Activated naive CD4-positive, alpha-beta T cell treated with anti-CD3 and anti-CD28 coated beads, Interleukin-2, amount 50 U/mL, for 24 hours (primary cell): Measurements from ENCODE around the gene SERPINB6.
"Not testable (repeated sequence)": the region's sequence is repeated elsewhere in the genome, so short reads cannot be mapped to it uniquely, and the experiment has no call there.

Experiments
- H3K27ac Mint-ChIP-seq: one replicate; pipeline ENCODE4 v1.8.0; 2021; ENCODE audit warnings: mild to moderate bottlenecking, mixed read lengths
- H3K27me3 Mint-ChIP-seq: one replicate; pipeline ENCODE4 v1.8.0; 2021; ENCODE audit warnings: mixed read lengths
- H3K36me3 Mint-ChIP-seq: one replicate; pipeline ENCODE4 v1.8.0; 2021; ENCODE audit warnings: mixed read lengths
- H3K4me1 Mint-ChIP-seq: one replicate; pipeline ENCODE4 v1.8.0; 2021; ENCODE audit warnings: mixed read lengths
- H3K4me3 Mint-ChIP-seq: one replicate; pipeline ENCODE4 v1.8.0; 2021; ENCODE audit warnings: mild to moderate bottlenecking, mixed read lengths
- H3K9me3 Mint-ChIP-seq: one replicate; pipeline ENCODE4 v1.8.0; 2021; ENCODE audit warnings: mixed read lengths

Gene SERPINB6

DNA sequence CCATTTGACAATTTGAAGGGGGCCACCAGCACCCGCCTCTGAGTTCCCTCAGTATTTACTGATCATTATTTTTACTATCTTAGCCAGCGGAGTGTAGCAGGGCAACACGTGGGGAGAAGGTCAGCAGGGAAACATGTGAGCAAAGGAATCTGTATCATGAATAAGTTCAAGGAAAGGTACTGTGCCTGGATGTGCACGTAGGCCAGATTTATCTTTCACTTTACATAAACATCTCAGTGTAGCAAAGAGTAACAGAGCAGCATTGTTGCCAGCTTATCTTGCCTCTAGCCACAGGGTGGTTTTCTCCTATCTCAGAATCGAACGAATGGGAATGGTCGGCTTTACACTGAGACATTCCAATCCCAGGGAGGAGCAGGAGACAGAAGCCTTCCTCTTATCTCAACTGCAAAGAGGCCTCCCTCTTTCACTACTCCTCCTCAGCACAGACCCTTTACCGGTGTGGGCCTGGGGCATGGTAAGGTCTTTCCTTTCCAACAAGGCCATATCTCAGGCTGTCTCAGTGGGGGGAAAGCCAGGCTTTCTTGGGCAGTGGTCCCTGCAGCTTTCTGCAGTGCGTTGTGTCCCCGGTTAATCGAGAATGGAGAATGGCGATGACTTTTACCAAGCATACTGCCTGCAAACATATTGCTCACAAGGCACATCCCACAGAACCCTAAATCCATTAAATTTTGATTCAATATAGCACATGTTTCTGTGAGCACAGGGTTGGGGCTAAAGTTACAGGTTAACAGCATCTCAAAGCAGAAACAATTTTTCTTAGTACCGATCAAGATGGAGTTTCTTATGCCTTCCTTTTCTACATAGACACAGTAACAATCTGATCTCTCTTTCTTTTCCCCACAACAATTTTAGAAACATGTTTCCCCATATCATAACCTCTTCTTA, 45.3 kb downstream of the SERPINB6 start:
- not testable (repeated sequence) for H3K27me3 Mint-ChIP-seq, H3K36me3 Mint-ChIP-seq, H3K27ac Mint-ChIP-seq

DNA sequence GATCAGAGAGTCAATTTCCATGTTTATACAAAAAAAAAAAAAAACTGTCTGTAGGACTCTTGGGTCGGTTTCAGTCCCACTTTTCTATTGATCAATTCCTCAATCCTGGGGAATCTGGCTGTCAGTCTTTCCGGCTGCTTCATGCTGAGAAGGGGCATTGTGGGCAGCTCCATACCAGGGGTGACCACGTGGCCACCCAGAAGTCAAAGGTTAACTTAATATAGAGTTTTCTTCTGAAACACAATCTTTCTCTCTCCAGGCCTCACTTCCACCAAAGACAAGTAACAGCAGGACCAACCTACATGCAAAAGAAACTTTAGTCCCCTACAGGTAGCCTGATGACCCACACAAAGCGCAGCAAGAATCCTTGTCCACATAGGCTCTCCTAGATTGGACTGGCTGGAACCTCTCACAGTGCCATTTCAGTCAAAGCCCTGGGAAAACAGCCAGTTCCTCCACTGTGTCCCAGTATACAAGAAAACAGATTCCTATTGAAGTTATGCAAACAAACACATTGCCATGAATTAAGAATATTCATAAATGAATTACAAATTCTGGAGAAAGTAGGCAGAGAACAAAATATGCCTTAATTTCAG, 49.7 kb downstream of the SERPINB6 start:
- Mint-ChIP-seq H3K36me3 (no peaks in the 10 kb centered on the region), H3K27me3 (no peaks in the 10 kb centered on the region), H3K4me3 (no peak overlapping the region), H3K4me1 (peaks cover 13% of the 10 kb centered on the region), H3K9me3 (no peaks in the 10 kb centered on the region), H3K27ac (no peak overlapping the region)

More for the DNA sequence above, 45.3 kb downstream of the SERPINB6 start:
- not testable (repeated sequence) for H3K4me1 Mint-ChIP-seq, H3K4me3 Mint-ChIP-seq, H3K9me3 Mint-ChIP-seq

- Mint-ChIP-seq H3K27ac (no peak overlapping the region), H3K4me1 (peaks cover 13% of the 10 kb centered on the region), H3K27me3 (no peaks in the 10 kb centered on the region), H3K9me3 (no peaks in the 10 kb centered on the region), H3K4me3 (no peak overlapping the region), H3K36me3 (no peaks in the 10 kb centered on the region)
These were observed 50.7 kb downstream of the SERPINB6 start for GRCh38 chr6:2920671-2921112.

- Mint-ChIP-seq H3K36me3 (no peaks in the 10 kb centered on the region), H3K9me3 (no peaks in the 10 kb centered on the region), H3K27ac (no peak overlapping the region), H3K4me1 (peaks cover 13% of the 10 kb centered on the region), H3K27me3 (no peaks in the 10 kb centered on the region), H3K4me3 (no peak overlapping the region)
These were observed 51.5 kb downstream of the SERPINB6 start for GRCh38 chr6:2919886-2920285.

DNA sequence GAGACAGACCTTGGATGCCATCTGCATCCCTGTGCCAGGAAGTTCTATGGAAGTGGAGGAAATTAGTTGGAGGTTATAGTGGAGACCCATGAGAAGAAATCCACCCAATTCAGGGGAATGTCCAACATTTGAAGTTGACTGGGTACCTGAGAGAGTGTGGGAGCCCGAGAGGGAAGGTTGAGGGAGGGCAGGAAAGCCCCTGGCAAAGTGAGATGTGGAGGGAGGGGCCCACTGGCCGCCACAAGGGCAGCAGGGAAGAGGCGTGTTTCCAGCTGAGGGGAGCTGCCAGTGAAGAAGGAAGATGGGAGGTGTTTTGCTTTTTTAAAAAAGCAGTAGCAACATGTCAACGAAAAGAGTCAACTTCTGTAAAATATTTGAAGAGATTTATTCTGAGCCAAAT, 52.0 kb downstream of the SERPINB6 start:
- Mint-ChIP-seq H3K27ac (peak overlapping the region; percentile 31), H3K4me1 (peaks cover 13% of the 10 kb centered on the region), H3K4me3 (no peak overlapping the region), H3K9me3 (no peaks in the 10 kb centered on the region), H3K36me3 (no peaks in the 10 kb centered on the region), H3K27me3 (no peaks in the 10 kb centered on the region)

GRCh38 chr6:2918936-2919335, 52.4 kb downstream of the SERPINB6 start:
- H3K36me3 Mint-ChIP-seq: no peaks in the 10 kb centered on the region
- no peak overlapping the region for H3K27ac Mint-ChIP-seq
- no peaks in the 10 kb centered on the region for H3K9me3 Mint-ChIP-seq
- H3K4me1 Mint-ChIP-seq: peaks cover 13% of the 10 kb centered on the region
- H3K27me3 Mint-ChIP-seq: no peaks in the 10 kb centered on the region
- no peak overlapping the region for H3K4me3 Mint-ChIP-seq

DNA sequence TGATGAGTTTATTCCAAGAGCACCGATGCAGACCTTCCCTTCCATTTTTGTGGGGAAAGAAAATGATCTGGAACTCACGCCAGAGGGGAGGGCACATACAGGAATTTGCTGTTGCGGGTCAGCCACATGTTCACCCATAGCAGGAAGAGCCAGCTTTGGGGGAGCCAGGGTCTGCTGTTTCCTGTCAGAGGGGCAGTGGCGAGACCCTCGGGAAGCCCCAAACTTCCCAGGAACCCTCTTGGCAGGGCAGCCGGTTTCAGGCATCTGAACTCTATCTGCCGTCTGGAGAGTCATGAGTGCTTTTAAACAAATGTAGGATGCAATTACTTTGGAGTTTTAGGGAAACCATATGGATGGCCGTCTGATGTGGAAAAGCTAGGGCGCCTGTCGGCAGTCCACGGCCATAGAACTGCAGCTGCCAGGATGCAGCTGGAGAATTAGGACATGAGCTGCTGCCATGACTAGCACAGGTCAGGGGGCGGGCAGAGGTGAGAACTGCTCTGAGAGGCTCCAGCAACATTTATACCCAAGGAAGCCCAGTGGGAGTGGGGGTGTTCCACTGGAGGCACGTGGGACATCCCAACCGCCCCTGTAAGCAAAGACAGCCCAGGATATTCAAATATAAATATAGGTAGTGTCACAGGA, 53.4 kb downstream of the SERPINB6 start:
- no peak overlapping the region for H3K27ac Mint-ChIP-seq
- H3K4me3 Mint-ChIP-seq: no peak overlapping the region
- H3K9me3 Mint-ChIP-seq: no peaks in the 10 kb centered on the region
- H3K27me3 Mint-ChIP-seq: no peaks in the 10 kb centered on the region
- peaks cover 13% of the 10 kb centered on the region for H3K4me1 Mint-ChIP-seq
- H3K36me3 Mint-ChIP-seq: no peaks in the 10 kb centered on the region

- H3K27ac Mint-ChIP-seq: no peak overlapping the region
- H3K36me3 Mint-ChIP-seq: no peaks in the 10 kb centered on the region
- no peak overlapping the region for H3K4me3 Mint-ChIP-seq
- peaks cover 13% of the 10 kb centered on the region for H3K4me1 Mint-ChIP-seq
- no peaks in the 10 kb centered on the region for H3K9me3 Mint-ChIP-seq
- no peaks in the 10 kb centered on the region for H3K27me3 Mint-ChIP-seq
These were observed 54.3 kb downstream of the SERPINB6 start for GRCh38 chr6:2917065-2917464.

DNA sequence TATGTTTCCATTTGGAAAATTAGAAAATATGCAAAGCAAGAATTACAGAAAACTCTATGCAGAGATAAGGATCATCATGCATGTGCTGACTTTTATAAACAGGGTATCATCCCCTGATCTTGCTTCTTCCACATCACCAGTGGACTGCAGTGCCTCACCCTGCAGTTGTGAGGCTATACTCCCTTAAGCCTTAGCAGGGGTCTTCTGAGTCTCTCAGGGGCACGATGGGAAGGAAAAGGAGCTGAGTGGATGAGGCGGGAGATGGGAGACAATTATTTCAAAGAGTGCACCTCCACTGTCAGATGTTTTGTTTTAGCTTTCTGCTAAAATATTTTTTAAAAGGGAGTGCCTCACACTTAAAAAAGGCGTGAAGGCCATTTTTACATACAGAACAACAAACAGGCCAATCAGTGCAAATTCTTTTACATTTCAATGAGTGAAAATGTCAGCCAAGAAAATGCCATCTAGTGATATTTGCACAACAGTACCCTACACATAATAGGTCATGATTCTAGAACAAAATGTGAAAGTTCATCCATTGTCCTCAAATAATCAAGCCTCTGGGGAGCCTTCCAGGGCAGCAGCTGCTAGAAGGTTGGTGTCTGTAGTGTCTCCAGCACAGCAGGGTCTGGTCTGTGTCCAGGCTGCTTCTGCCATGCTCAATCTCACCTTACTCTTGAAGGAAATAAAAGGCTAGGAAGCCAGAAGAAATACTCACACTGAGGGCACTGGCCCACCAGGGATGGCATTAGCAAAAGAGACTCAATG, 55.0 kb downstream of the SERPINB6 start:
- no peaks in the 10 kb centered on the region for H3K27me3 Mint-ChIP-seq
- no peak overlapping the region for H3K4me3 Mint-ChIP-seq
- H3K9me3 Mint-ChIP-seq: no peaks in the 10 kb centered on the region
- no peak overlapping the region for H3K27ac Mint-ChIP-seq
- H3K36me3 Mint-ChIP-seq: no peaks in the 10 kb centered on the region
- H3K4me1 Mint-ChIP-seq: peaks cover 19% of the 10 kb centered on the region

GRCh38 chr6:2915150-2915549, 56.2 kb downstream of the SERPINB6 start:
- Mint-ChIP-seq H3K27me3 (no peaks in the 10 kb centered on the region), H3K4me1 (peaks cover 22% of the 10 kb centered on the region), H3K36me3 (no peaks in the 10 kb centered on the region), H3K4me3 (no peak overlapping the region), H3K9me3 (no peaks in the 10 kb centered on the region), H3K27ac (no peak overlapping the region)

GRCh38 chr6:2914318-2914660, 57.1 kb downstream of the SERPINB6 start:
- Mint-ChIP-seq H3K4me1 (peaks cover 24% of the 10 kb centered on the region), H3K36me3 (no peaks in the 10 kb centered on the region), H3K27ac (no peak overlapping the region), H3K9me3 (no peaks in the 10 kb centered on the region), H3K4me3 (no peak overlapping the region), H3K27me3 (no peaks in the 10 kb centered on the region)

DNA sequence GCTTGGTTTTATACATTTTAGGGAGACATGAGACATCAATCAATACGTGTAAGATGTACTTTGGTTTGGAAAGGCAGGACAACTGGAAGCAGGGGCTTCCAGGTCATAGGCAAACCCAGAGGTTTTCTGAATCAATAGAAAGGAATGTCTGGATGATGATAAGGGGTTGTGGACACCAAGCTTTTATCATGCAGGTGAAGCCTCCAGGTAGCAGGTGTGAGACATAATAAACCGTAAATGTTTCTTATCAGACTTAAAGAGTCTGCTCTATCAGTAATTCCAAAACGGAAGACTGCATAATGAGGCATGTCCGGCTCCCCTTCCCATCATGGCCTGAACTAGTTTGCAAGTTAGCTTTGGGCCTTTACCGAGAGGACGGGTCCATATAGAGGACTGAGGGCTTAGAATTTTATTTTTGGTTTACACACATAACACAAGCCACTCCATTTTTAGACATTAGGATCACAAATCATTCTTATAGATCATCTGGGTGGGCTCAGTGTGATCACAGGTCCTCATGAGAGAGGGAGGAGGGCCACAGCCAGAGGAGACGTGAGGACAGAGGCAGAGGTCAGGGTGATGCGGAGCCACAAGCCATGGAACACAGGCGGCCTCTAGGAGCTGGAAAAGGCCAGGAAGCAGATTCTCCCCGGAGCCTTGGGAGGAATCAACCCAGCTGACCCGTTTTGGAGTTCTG, 57.6 kb downstream of the SERPINB6 start:
- Mint-ChIP-seq H3K9me3 (no peaks in the 10 kb centered on the region), H3K36me3 (no peaks in the 10 kb centered on the region), H3K27me3 (no peaks in the 10 kb centered on the region), H3K4me3 (no peak overlapping the region), H3K4me1 (peaks cover 24% of the 10 kb centered on the region), H3K27ac (peak overlapping the region; percentile 71)

DNA sequence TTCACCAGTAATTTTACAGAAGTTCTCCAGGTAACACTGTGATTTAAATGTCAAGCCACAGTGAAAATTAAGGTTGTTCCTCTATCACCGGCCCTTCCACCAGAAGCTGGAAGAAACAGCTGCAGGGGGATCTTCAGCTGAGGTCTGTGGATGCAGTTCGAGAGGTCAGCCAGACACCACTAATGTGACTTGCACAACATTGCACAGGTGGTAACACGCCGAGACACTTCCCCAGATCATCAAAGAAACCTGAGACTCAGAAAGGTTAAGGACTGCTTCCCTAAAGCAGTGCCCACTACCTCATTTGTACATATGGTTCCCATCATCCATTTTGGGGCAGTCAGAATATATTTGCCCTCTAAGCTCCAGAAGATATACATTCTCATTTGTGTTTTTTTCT, 60.2 kb downstream of the SERPINB6 start:
- Mint-ChIP-seq H3K27ac (no peak overlapping the region), H3K9me3 (no peaks in the 10 kb centered on the region), H3K36me3 (no peaks in the 10 kb centered on the region), H3K27me3 (no peaks in the 10 kb centered on the region), H3K4me1 (peaks cover 44% of the 10 kb centered on the region), H3K4me3 (no peak overlapping the region)

- Mint-ChIP-seq H3K27me3 (no peaks in the 10 kb centered on the region), H3K4me1 (peaks cover 49% of the 10 kb centered on the region), H3K27ac (peak overlapping the region; percentile 47), H3K4me3 (no peak overlapping the region), H3K9me3 (no peaks in the 10 kb centered on the region), H3K36me3 (no peaks in the 10 kb centered on the region)
These were observed 61.6 kb downstream of the SERPINB6 start for GRCh38 chr6:2909718-2910117.

DNA sequence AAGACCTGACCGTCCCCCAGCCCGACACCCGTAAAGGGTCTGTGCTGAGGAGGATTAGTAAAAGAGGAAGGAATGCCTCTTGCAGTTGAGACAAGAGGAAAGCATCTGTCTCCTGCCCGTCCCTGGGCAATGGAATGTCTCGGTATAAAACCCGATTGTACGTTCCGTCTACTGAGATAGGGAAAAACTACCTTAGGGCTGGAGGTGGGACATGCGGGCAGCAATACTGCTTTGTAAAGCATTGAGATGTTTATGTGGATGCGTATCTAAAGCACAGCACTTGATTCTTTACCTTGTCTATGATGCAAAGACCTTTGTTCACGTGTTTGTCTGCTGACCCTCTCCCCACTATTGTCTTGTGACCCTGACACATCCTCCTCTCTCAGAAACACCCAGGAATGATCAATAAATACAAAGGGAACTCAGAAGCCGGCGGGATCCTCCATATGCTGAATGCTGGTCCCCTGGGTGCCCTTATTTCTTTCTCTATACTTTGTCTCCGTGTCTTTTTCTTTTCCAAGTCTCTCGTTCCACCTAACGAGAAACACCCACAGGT, 62.2 kb downstream of the SERPINB6 start:
- H3K4me1 Mint-ChIP-seq: peaks cover 49% of the 10 kb centered on the region
- H3K4me3 Mint-ChIP-seq, H3K36me3 Mint-ChIP-seq, H3K9me3 Mint-ChIP-seq, H3K27ac Mint-ChIP-seq, H3K27me3 Mint-ChIP-seq: not testable (repeated sequence)
